GM19468 (cell line): Measurements from ENCODE around the gene SPRY1.

Experiments used
- ATAC-seq: cut with Tn5 transposase; IDR thresholded peaks from one replicate; pipeline ENCODE4 v1.9.1; 2021; ENCODE audit warnings: mild to moderate bottlenecking, moderate library complexity, moderate number of reproducible peaks; ENCODE audit not compliant: unreplicated experiment; ENCODE audit errors: extremely low read depth

Gene SPRY1

GRCh38 chr4:123406872-123407271, 10.3 kb downstream of the SPRY1 start:
- no peak for ATAC-seq

DNA sequence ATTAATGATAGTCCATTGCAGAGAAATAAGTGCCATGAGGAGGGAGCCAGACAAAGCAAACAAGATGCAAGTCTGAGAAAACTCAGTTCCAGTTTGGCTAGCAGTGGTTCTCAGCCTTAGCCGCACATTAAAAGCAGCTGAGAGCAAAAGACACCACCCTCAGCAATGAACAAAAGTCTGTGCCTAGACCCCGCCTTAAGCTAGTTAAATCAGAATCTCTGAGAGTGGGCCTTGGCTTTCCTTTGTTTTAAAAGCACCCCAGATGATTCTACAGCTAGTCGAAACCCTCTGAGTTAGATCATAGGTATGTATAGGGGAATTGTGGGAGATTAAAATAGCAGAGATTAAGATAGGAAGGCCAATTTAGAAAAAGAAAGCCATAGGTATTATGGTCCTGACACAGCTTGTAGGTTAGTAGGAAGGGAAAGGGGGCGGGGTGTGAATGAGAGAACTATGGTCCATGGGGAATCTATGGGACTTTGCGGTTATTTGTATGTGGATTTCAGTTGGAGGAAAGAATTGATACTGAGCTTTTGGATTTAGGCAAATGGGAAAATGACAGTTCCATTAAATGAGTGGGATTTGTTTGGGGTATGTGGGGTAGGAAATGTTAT, 12.0 kb downstream of the SPRY1 start:
- ATAC-seq, result no peak

- no peak for ATAC-seq
Observed at GRCh38 chr4:123409334-123409733, 12.7 kb downstream of the SPRY1 start.

DNA sequence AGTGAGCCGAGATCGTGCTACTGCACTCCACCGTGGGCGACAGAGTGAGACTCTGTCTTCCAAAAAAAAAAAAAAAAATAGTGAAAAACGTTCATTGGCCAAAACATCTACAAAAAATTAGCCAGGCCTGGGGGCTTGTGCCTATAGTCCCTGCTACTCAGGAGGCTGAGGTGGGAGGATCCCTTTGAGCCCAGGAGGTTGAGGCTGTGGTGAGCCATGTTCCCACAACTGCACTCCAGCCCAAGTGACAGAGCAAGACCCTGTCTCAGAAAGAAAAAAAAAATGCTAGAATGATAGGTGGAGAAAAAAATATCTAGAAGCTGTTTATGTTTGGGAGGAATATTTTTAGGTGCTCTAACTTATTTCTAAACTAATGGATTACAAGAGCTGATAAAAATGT, 14.9 kb downstream of the SPRY1 start:
- no peak for ATAC-seq

DNA sequence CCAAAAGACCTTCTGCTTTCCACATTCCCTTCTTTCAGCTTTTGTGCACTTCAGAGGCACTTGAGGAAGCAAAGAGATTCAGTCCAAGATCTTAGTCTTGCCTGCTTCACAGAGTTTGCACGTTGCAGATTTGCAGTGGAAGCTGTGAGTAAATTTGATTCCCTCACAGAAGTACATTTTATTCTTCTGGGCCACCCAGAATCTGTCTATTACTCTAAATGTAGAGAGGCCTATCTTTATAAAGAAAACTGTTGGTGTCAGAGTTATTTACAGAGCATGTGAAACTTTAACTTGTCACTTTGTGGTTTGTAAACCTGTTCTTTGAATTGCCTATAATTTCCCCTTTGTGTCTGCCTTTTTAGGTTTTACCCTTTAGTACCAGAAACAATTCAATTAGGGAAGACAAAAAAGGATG, 15.5 kb downstream of the SPRY1 start:
- peak; percentile 27 for ATAC-seq

DNA sequence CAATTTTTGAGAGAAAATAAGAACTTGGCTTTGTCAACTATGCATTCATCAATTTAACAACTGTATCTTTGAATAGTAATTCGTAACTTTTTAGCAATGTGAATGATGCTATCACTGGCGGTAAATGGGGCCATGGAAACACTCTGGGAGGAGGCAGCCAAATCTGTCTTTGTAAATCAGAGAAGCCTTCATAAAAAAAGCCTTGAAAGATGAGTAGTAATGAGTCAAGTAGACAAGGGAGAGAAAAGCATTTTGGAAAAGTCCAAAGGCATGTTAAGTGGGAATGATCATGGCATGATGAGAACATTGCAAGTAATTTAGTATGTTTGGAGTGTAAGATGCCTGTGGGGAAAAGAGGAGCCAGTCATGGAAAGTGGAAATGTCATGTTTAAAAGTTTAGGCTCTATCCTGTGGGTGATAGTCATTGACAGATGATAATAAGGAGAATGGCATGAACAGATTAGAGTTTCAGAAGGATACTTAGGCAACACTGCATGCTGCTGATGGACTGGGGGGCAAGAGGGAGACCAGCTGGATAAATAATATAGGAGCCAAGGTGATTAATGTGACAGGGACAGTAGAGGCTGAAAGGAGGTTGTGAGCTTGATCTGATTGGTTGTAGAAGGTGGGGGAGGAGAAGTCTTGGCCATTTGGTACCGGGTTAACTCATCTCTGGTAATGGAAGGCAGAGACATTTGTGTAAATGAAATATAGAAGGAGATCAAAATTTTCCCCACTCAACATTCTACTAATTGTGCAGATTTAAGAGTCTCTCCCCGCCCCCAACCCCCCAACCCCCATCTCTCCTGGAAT, 16.3 kb downstream of the SPRY1 start:
- ATAC-seq, result no peak

DNA sequence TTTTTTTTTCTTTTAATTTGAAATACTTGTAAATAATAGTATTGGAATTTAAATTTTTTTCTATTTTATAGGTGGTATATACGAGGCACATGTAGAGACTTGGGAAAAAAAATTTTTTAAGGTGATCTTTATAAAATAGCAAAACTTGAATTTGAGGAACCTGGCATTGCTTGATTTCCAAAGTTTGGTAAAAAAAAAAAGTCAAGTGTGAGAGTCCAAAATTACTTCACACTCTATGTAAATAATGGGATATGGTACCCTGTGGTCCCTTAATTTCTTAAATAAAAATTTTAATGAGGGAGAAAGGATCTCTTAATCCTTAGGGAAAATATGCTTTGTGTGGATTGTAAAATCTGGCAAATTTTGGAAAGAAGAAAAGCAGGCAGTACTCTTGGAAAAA, 19.0 kb downstream of the SPRY1 start:
- no peak for ATAC-seq

- ATAC-seq, result no peak
Observed at GRCh38 chr4:123415977-123416376, 19.4 kb downstream of the SPRY1 start.

DNA sequence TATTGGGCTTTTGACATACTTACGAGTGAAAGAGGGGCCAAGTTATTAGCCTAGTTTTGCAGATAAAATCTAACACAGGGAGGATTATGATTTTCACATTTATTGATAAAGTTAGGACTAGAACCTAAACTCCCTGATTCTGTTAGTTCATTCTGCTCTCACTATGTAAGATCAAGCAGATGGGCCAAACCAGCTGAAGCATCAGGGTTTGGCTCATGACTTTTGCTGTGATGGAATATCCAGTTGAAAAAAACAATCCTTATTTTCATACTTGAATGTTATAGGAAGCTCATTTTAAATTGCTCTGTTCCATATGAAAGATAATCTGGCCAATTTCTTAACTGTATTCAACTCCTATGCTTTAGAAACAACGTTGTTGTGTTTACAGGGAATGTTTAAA, 21.2 kb downstream of the SPRY1 start:
- ATAC-seq, result no peak

- ATAC-seq, result peak; percentile 64
Observed at GRCh38 chr4:123418351-123418931, 21.8 kb downstream of the SPRY1 start.

DNA sequence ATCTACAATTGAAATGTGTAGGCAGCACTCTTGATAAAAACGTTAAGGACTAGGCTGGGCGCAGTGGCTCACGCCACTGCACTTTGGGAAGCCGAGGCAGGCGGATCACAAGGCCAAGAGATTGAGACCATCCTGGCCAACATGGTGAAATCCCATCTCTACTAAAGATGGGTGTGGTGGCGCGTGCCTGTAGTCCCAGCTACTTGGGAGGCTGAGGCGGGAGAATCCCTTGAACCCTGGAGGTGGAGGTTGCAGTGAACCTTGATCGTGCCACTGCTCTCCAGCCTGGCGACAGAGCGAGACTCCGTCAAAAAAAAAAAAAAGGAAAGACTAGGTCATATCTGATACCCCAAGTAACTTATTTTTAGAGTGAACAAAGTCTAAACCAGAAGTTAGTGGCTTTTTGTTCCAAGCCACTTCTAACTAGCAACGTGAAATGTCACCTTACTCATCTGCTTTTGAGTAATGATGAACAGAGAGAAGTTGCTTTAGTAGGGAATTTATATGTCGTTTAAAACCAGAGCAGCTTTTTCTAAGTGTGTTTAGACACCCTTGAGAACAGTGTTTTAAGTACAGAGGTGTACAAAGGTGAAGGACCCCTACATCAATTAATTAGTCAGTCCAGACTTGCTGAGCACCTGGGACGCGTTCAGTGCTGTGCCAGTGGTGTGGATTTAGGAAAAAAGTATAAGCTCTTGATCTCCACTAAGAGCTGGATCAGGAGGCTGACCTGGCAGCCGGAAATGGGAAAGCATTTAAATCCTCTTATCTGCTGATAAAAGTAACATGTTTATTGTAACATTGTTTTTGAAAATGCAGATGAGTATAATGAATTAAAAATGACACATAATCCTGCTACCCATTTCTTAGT, 23.5 kb downstream of the SPRY1 start:
- ATAC-seq, result no peak

DNA sequence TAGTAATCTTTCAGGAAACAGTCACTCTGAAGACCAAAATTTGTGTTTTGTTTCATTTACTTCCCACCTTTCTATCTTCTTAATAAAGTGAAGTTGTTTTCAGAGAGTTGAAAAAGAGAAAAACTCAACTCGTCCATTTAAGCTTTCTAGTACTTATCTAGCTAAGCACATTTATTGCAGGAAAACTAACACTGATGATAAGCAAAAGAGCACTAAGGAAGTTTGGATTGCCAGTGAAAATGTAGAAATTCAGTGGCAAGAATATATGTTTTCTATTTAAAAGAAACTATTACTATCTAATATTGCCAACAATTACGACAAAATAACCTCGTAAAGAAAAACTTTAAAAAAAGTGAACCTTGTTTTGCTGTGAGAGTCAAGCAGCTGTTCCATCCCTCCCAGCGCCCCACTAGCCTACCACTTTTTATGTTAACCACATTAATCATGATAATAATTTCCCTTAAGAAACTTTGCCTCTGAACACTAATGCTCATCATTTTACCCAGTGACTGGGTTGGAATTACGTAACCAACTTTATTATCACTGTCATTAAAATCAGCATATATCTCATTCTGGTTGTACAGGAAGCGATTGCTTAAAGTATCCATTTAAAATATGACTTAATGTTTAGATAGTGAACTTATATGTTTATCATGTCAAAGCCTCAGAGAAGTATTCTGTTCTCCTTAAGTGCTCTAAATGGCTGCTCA, 24.8 kb downstream of the SPRY1 start:
- no peak for ATAC-seq

DNA sequence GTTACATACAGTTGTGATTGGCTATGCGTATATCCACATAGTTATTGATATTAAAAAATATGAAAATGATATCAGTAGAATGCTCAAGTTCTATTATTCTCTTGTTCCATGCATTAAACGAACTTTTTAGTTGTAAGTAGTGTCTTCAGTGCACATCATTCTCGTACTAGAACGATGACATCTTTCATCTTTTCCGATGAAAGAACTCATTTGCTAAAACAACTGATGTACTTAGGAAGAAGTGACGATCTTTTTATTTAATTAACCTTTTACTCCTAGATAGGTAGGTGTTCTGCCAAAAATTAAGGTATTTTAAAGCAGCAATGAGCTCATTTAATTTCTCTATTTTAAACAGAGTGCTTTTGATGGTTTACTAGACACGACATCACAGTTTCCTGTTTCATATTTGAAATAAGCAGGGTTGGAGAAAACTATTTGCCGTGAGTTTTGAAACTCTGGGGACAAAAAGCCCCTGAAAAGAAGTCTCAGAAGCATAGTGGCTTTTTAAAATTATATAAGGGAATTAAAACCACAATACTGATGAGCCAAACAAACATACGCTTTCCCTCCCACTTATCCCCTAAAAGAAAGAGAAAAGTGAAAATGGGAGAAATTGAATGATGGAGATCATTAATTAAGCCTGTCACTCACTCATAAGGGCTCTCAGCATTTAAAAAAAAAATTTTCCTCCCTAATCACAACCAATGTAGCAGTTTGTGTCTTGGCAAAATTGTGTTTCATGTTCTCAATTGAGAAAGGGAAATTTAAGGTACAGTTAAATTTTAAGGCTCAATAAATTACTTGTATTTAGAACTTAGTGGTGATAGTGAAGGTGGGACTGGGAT, 25.6 kb downstream of the SPRY1 start:
- no peak for ATAC-seq

GRCh38 chr4:123423819-123424218, 27.2 kb downstream of the SPRY1 start:
- no peak for ATAC-seq

DNA sequence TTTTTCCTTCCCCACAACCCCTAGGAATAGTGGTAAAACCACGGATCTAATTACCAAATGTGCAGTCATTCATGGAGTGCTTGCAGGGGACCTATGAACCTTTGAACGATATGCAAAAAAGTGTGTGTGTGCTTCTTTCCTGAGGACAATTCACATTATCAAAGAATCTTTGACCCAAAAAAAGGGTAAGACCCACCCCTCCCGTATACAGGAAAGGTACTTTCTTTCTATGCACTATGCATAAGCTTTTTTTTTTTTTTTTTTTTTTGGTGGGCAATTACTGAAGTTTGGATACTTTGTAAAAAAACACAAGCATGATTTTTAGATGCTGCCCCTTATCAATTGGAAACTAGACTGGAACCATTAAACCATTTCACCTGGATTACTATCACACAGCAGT, 31.4 kb downstream of the SPRY1 start:
- no peak for ATAC-seq

DNA sequence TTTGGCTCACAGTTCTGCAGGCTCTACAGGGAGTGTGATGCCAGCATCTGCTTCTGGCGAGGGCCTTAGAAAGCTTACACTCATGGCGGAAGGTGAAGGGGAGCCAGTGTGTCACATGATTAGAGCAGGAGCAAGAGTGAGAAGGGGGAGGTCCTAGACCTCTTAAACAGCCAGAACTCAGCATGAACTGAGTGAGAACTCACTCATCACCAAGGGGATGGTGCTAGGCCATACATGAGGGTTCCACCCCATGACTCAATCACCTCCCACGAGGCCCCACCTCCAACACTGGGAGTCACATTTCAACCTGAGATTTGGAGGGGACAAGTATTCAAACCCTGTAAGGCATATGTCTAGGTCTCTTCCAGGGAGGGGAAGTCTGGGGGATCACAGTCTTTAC, 33.4 kb downstream of the SPRY1 start:
- no peak for ATAC-seq

DNA sequence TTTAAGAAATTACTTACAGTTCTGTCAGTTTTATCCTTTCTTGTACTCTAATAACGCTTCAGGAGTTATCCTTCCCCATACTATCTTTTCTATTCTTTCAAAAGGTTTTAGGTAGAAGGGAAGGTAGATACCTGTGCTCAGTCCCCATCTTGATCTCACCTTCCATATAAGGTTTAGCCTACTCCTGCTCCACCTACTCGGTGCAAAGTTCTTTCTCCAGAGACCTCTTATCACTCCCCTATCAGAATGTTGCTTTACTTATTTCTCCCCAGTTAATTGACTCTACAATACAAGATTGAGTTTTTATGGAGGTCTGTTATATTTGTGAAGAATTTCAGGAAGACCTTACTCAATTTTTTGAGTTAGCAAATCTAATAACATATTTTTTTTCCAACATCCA, 33.9 kb downstream of the SPRY1 start:
- ATAC-seq, result no peak

DNA sequence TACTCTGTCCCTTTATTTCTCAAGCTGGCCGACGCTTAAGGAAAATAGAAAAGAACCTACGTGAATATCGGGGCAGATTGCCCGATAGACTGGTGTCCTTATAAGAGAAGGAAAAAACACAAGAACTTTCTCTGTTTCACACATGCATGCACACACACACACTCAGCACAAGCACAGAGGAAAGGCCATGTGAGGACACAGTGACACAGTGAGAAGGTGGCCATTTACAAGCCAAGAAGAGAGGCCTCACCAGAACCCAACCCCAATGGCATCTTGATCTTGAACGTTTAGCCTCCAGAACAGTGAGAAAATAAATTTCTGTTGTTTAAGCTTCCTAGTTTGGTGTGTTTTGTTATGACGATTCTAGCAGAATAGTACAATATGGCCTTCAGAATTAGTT, 37.0 kb downstream of the SPRY1 start:
- ATAC-seq, result no peak

DNA sequence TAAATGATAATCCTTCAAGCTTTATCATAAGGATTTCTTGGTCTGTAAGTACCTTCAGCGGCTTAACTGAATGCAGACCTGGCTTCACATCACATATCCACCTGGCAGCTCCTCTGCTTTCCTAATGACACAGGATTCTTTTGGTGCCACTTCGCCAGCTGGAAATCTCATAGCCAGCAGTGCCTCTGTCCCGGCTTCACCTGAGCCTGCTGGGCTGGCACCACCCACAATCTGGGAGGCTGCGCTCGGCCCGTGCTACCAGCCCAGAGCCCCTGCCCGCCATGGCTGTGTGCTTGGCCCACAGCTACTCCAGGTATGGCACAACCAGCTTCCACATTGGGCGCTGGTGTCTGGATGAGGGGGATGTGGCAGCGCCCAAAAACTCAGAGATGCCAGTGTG, 37.4 kb downstream of the SPRY1 start:
- no peak for ATAC-seq
